HL-60 (cell line): Measurements from ENCODE around the gene PPP1R18.
A peak's percentile ranks its signal among the peaks of the same experiment; 100 is the strongest.

Source experiments
- CTCF ChIP-seq: IDR thresholded peaks from one replicate; pipeline ENCODE4 v1.5.1; 2011; ENCODE audit warnings: low read length, control low read depth, inconsistent platforms; ENCODE audit not compliant: insufficient read depth
- GABPA ChIP-seq: IDR thresholded peaks from 2 replicates; pipeline ENCODE4 v1.6.1; 2012; ENCODE audit warnings: low read depth

DNA sequence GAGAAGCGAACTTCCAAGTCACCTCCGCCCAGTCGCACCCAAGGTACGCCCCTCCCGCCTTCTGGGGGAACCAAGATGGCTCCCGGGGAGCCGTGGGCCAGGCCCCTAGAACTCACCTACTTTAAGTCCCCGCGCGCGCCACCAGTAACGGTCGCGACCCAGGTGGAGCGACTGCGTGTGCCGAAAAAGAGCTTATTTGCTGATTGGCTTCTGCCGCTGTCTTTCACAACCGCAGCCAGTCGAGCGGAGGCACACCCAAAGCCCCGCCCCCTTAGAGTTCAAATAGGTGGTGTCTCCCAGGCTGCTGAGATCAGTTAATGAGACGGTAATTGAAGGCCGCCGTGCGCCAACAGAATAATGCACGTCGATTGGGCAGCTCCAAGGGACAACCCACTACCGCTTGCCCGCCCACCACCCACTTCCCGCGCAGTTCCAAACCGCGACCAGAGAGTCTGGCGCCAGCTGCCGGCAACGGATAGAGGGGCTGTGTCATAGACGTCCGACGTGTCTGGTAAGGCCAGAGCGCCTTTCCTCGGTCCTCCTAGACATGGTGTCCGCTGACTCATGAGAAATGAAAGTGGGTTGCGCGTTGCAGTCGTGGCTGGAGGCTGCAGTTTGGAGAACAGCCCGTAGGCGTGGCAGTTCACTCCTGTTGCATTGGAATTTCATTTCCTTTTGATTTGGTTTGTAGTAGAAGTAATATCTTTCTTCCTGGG, 30.8 kb upstream of the PPP1R18 start, which contains the start of gene MDC1:
- peak; percentile 4 for TF ChIP-seq CTCF
- peak; percentile 35; the same call in 1 of the 2 replicates for TF ChIP-seq GABPA
